ENCODE data around the gene PSMB5. TPM values are rescaled to one million over a fixed set of nuclear protein-coding genes. Genes with fewer than 3 reads are reported as not detected.

Gene PSMB5
- total RNA-seq, 2 experiments from 2014 or later: 49.0 to 54.5 TPM

- H3K36me3 Mint-ChIP-seq: peaks cover 10% of the 10 kb centered on the region
- POLR2A ChIA-PET: interaction anchor here (0.7 to 1.3 kb wide), 5 partner anchors 26 to 86 kb away, joined by 4 to 11 read pairs (median 5); partner anchors contain the start of genes ACIN1 and C14orf119
- H3K9me3 Mint-ChIP-seq: no peaks in the 10 kb centered on the region
- ATAC-seq (ENCODE audit: low read depth) (peak; percentile 71), DNase-seq (no peak)
- H3K27ac Mint-ChIP-seq: peak overlapping the region; percentile 31
- peak overlapping the region; percentile 41 for H3K4me3 Mint-ChIP-seq
- H3K27me3 Mint-ChIP-seq: no peaks in the 10 kb centered on the region
- H3K4me1 Mint-ChIP-seq: peaks cover 13% of the 10 kb centered on the region
Observed at GRCh38 chr14:23068789-23069412, 34.2 kb upstream of the PSMB5 start.

- Mint-ChIP-seq H3K9me3 (no peaks in the 10 kb centered on the region), H3K27ac (peak overlapping the region; percentile 31), H3K27me3 (no peaks in the 10 kb centered on the region), H3K4me1 (peaks cover 13% of the 10 kb centered on the region), H3K36me3 (peaks cover 14% of the 10 kb centered on the region), H3K4me3 (no peak overlapping the region)
- DNase-seq (no peak), ATAC-seq (ENCODE audit: low read depth) (no peak)
- POLR2A ChIA-PET: interaction anchor here (0.7 to 1.3 kb wide), 5 partner anchors 27 to 85 kb away, joined by 4 to 11 read pairs (median 5); partner anchors contain the start of genes ACIN1 and C14orf119
Observed at GRCh38 chr14:23067847-23068788, 33.4 kb upstream of the PSMB5 start.

GRCh38 chr14:23066855-23067744, 32.4 kb upstream of the PSMB5 start:
- ATAC-seq (ENCODE audit: low read depth) (no peak), DNase-seq (no peak)
- no peaks in the 10 kb centered on the region for H3K27me3 Mint-ChIP-seq
- H3K9me3 Mint-ChIP-seq: no peaks in the 10 kb centered on the region
- POLR2A ChIA-PET: no interaction called here
- no peak overlapping the region for H3K27ac Mint-ChIP-seq
- H3K4me3 Mint-ChIP-seq: no peak overlapping the region
- H3K36me3 Mint-ChIP-seq: peaks cover 14% of the 10 kb centered on the region
- peaks cover 13% of the 10 kb centered on the region for H3K4me1 Mint-ChIP-seq

GRCh38 chr14:23066368-23066767, 31.7 kb upstream of the PSMB5 start:
- H3K36me3 Mint-ChIP-seq: peaks cover 14% of the 10 kb centered on the region
- DNase-seq: no peak
- H3K9me3 Mint-ChIP-seq: no peaks in the 10 kb centered on the region
- H3K27me3 Mint-ChIP-seq: no peaks in the 10 kb centered on the region
- POLR2A ChIA-PET: no interaction called here
- no peak overlapping the region for H3K27ac Mint-ChIP-seq
- H3K4me3 Mint-ChIP-seq: no peak overlapping the region
- ATAC-seq (ENCODE audit: low read depth): no peak
- H3K4me1 Mint-ChIP-seq: peaks cover 9% of the 10 kb centered on the region

- no peak for ATAC-seq (ENCODE audit: low read depth)
- peaks cover 11% of the 10 kb centered on the region for H3K36me3 Mint-ChIP-seq
- DNase-seq: no peak
- H3K4me3 Mint-ChIP-seq: no peak overlapping the region
- POLR2A ChIA-PET: no interaction called here
- H3K4me1 Mint-ChIP-seq: no peaks in the 10 kb centered on the region
- no peaks in the 10 kb centered on the region for H3K9me3 Mint-ChIP-seq
- H3K27ac Mint-ChIP-seq: no peak overlapping the region
- no peaks in the 10 kb centered on the region for H3K27me3 Mint-ChIP-seq
Observed at GRCh38 chr14:23063601-23064000, 28.9 kb upstream of the PSMB5 start.

GRCh38 chr14:23062002-23062401, 27.3 kb upstream of the PSMB5 start:
- POLR2A ChIA-PET: interaction anchor here (1.1 to 1.6 kb wide), 2 partner anchors 9 to 55 kb away, joined by 4 read pairs; no protein-coding TSS in a partner anchor
- DNase-seq (no peak), ATAC-seq (ENCODE audit: low read depth) (no peak)
- H3K27me3 Mint-ChIP-seq: peaks cover under 1% of the 10 kb centered on the region
- no peak overlapping the region for H3K4me3 Mint-ChIP-seq
- no peaks in the 10 kb centered on the region for H3K9me3 Mint-ChIP-seq
- peaks cover 11% of the 10 kb centered on the region for H3K36me3 Mint-ChIP-seq
- H3K4me1 Mint-ChIP-seq: peaks cover 6% of the 10 kb centered on the region
- no peak overlapping the region for H3K27ac Mint-ChIP-seq

- DNase-seq (no peak), ATAC-seq (ENCODE audit: low read depth) (no peak)
- Mint-ChIP-seq H3K27ac (no peak overlapping the region), H3K36me3 (peaks cover 9% of the 10 kb centered on the region), H3K9me3 (no peaks in the 10 kb centered on the region), H3K4me3 (no peak overlapping the region), H3K4me1 (peaks cover 16% of the 10 kb centered on the region), H3K27me3 (peaks cover 8% of the 10 kb centered on the region)
- POLR2A ChIA-PET: interaction anchor here (0.6 to 1.8 kb wide), 3 partner anchors 46 to 189 kb away, joined by 3 to 4 read pairs (median 4); partner anchors contain the start of gene LRP10
Observed at GRCh38 chr14:23060536-23061260, 26.0 kb upstream of the PSMB5 start.

GRCh38 chr14:23058654-23059504, 24.2 kb upstream of the PSMB5 start:
- no peak for DNase-seq
- ATAC-seq (ENCODE audit: low read depth): no peak
- H3K27ac Mint-ChIP-seq: no peak overlapping the region
- H3K36me3 Mint-ChIP-seq: peaks cover 6% of the 10 kb centered on the region
- H3K4me1 Mint-ChIP-seq: peaks cover 16% of the 10 kb centered on the region
- POLR2A ChIA-PET: interaction anchor here (0.7 to 1.8 kb wide), 9 partner anchors 12 to 489 kb away, joined by 3 to 12 read pairs (median 5); partner anchors contain the start of gene HAUS4
- peaks cover 8% of the 10 kb centered on the region for H3K27me3 Mint-ChIP-seq
- H3K4me3 Mint-ChIP-seq: no peak overlapping the region
- H3K9me3 Mint-ChIP-seq: no peaks in the 10 kb centered on the region

- Mint-ChIP-seq H3K4me3 (peak overlapping the region; percentile 81), H3K27me3 (peaks cover 8% of the 10 kb centered on the region), H3K27ac (no peak overlapping the region), H3K36me3 (peaks cover 3% of the 10 kb centered on the region), H3K4me1 (peaks cover 16% of the 10 kb centered on the region), H3K9me3 (no peaks in the 10 kb centered on the region)
- ATAC-seq (ENCODE audit: low read depth): peak; percentile 71
- peak; percentile 90 for DNase-seq
- POLR2A ChIA-PET: interaction anchor here (0.5 to 1.8 kb wide), 12 partner anchors 14 to 1546 kb away, joined by 3 to 12 read pairs (median 4); partner anchors contain the start of gene HAUS4
Observed at GRCh38 chr14:23057757-23058653, 23.3 kb upstream of the PSMB5 start.

- peak; percentile 81 for DNase-seq
- ATAC-seq (ENCODE audit: low read depth): peak; percentile 76
- peak within 1 kb of the TSS; percentile 35 for H3K27ac Mint-ChIP-seq
- H3K4me3 Mint-ChIP-seq: peak within 1 kb of the TSS; percentile 81
- H3K36me3 Mint-ChIP-seq: peaks cover 3% of the 10 kb centered on the region
- H3K4me1 Mint-ChIP-seq: peaks cover 16% of the 10 kb centered on the region
- POLR2A ChIA-PET: interaction anchor here (0.5 to 2.6 kb wide), 13 partner anchors 14 to 1546 kb away, joined by 3 to 12 read pairs (median 5); partner anchors contain the start of gene HAUS4
- peaks cover 8% of the 10 kb centered on the region for H3K27me3 Mint-ChIP-seq
- no peaks in the 10 kb centered on the region for H3K9me3 Mint-ChIP-seq
Observed at GRCh38 chr14:23056956-23057756, 22.5 kb upstream of the PSMB5 start, which contains the start of gene CDH24. TSS of gene CDH24 (minus strand) at chr14:23057520. CDS start at chr14:23055733, 1,787 bp downstream.

Measured in activated naive CD8-positive, alpha-beta T cell treated with anti-CD3 and anti-CD28 coated beads, Interleukin-2, amount 10 ng/mL, durations not matched to agents 7 days and 5 days (primary cell).